H7 (cell line): Measurements from ENCODE around the gene AGBL4. TPM values are rescaled to one million over a fixed set of nuclear protein-coding genes. Genes with fewer than 3 reads are reported as not detected.

ENCODE experiments used
- DNase-seq: peaks from one replicate; pipeline ENCODE4 v3.0.0; 2012
- H3K27me3 ChIP-seq: 2 replicates; pipeline ENCODE4 v1.6.0; 2011; ENCODE audit warnings: mild to moderate bottlenecking, low read length; ENCODE audit not compliant: control insufficient read depth, insufficient read depth
- H3K36me3 ChIP-seq: replicated peaks from 2 replicates; pipeline ENCODE4 v1.5.1; 2011; ENCODE audit warnings: low read length; ENCODE audit not compliant: control insufficient read depth, insufficient read depth
- H3K4me3 ChIP-seq: 2 replicates; pipeline ENCODE4 v1.5.1; 2011; ENCODE audit warnings: low read depth, mild to moderate bottlenecking, control low read depth, low read length, moderate library complexity; ENCODE audit not compliant: insufficient read depth
- total RNA-seq: library from RNA; depleted of rRNA; stranded (reverse); fragments of >200 nt; shearing (Covaris generic); gene quantifications from 2 replicates; pipeline ENCODE4 v1.2.3, GENCODE V29; 2014

The AGBL4 gene
- total RNA-seq, 1 experiment from 2014 or later, result 0.87 TPM

GRCh38 chr1:48841461-48841860 is 1182.3 kb downstream of the AGBL4 start:
- no peak for DNase-seq
- Histone ChIP-seq H3K4me3 (no peak overlapping the region), H3K36me3 (no peaks in the 10 kb centered on the region), H3K27me3 (no peaks in the 10 kb centered on the region)

- H3K36me3 ChIP-seq, result no peaks in the 10 kb centered on the region
- no peak for DNase-seq
- H3K27me3 ChIP-seq, result no peaks in the 10 kb centered on the region
- no peak overlapping the region for H3K4me3 ChIP-seq
These were observed 1192.4 kb downstream of the AGBL4 start for GRCh38 chr1:48831120-48831978.

- no peak for DNase-seq
- no peaks in the 10 kb centered on the region for H3K36me3 ChIP-seq
- H3K4me3 ChIP-seq, result no peak overlapping the region
- no peaks in the 10 kb centered on the region for H3K27me3 ChIP-seq
These were observed 1193.0 kb downstream of the AGBL4 start for GRCh38 chr1:48830715-48831114.

- H3K36me3 ChIP-seq, result no peaks in the 10 kb centered on the region
- no peak overlapping the region for H3K4me3 ChIP-seq
- no peak for DNase-seq
- H3K27me3 ChIP-seq, result no peaks in the 10 kb centered on the region
These were observed 1194.3 kb downstream of the AGBL4 start for GRCh38 chr1:48829446-48829845.

- Histone ChIP-seq H3K27me3 (no peaks in the 10 kb centered on the region), H3K36me3 (no peaks in the 10 kb centered on the region), H3K4me3 (no peak overlapping the region)
- DNase-seq, result no peak
These were observed 1200.6 kb downstream of the AGBL4 start for GRCh38 chr1:48823168-48823567.

- Histone ChIP-seq H3K27me3 (no peaks in the 10 kb centered on the region), H3K4me3 (no peak overlapping the region), H3K36me3 (no peaks in the 10 kb centered on the region)
- DNase-seq, result no peak
These were observed 1203.3 kb downstream of the AGBL4 start for GRCh38 chr1:48820491-48820890.

- DNase-seq, result peak; percentile 52
- Histone ChIP-seq H3K36me3 (no peaks in the 10 kb centered on the region), H3K27me3 (no peaks in the 10 kb centered on the region), H3K4me3 (no peak overlapping the region)
These were observed 1206.1 kb downstream of the AGBL4 start for GRCh38 chr1:48817505-48818114.

GRCh38 chr1:48810740-48811139 is 1213.0 kb downstream of the AGBL4 start:
- DNase-seq, result no peak
- Histone ChIP-seq H3K4me3 (no peak overlapping the region), H3K36me3 (no peaks in the 10 kb centered on the region), H3K27me3 (no peaks in the 10 kb centered on the region)

GRCh38 chr1:48808496-48808895 is 1215.3 kb downstream of the AGBL4 start:
- no peaks in the 10 kb centered on the region for H3K36me3 ChIP-seq
- DNase-seq, result no peak
- H3K27me3 ChIP-seq, result no peaks in the 10 kb centered on the region
- no peak overlapping the region for H3K4me3 ChIP-seq

- Histone ChIP-seq H3K27me3 (no peaks in the 10 kb centered on the region), H3K4me3 (no peak overlapping the region), H3K36me3 (no peaks in the 10 kb centered on the region)
- DNase-seq, result no peak
These were observed 1216.0 kb downstream of the AGBL4 start for GRCh38 chr1:48807554-48808260.

GRCh38 chr1:48803474-48803873 is 1220.3 kb downstream of the AGBL4 start:
- Histone ChIP-seq H3K4me3 (no peak overlapping the region), H3K36me3 (no peaks in the 10 kb centered on the region), H3K27me3 (no peaks in the 10 kb centered on the region)
- no peak for DNase-seq

GRCh38 chr1:48794816-48795215 is 1228.9 kb downstream of the AGBL4 start:
- Histone ChIP-seq H3K27me3 (no peaks in the 10 kb centered on the region), H3K4me3 (no peak overlapping the region), H3K36me3 (no peaks in the 10 kb centered on the region)
- DNase-seq, result no peak

- Histone ChIP-seq H3K27me3 (no peaks in the 10 kb centered on the region), H3K4me3 (no peak overlapping the region), H3K36me3 (no peaks in the 10 kb centered on the region)
- DNase-seq, result no peak
These were observed 1229.9 kb downstream of the AGBL4 start for GRCh38 chr1:48793863-48794262.

GRCh38 chr1:48792961-48793360 is 1230.8 kb downstream of the AGBL4 start:
- no peak for DNase-seq
- no peaks in the 10 kb centered on the region for H3K27me3 ChIP-seq
- H3K36me3 ChIP-seq, result no peaks in the 10 kb centered on the region
- H3K4me3 ChIP-seq, result no peak overlapping the region

GRCh38 chr1:48790397-48790796 is 1233.4 kb downstream of the AGBL4 start:
- DNase-seq, result no peak
- no peaks in the 10 kb centered on the region for H3K36me3 ChIP-seq

More at GRCh38 chr1:48790397-48790796, 1233.4 kb downstream of the AGBL4 start:
- Histone ChIP-seq H3K27me3 (no peaks in the 10 kb centered on the region), H3K4me3 (no peak overlapping the region)
